GM13977 (cell line): ENCODE results near the gene LRRN1.
"Not testable (repeated sequence)": the region's sequence is repeated elsewhere in the genome, so short reads cannot be mapped to it uniquely, and the experiment has no call there.

Experiments used
- DNase-seq: peaks from one replicate; pipeline ENCODE4 v3.0.0; 2012; ENCODE audit warnings: low spot score
- CTCF ChIP-seq: IDR thresholded peaks from 2 replicates; pipeline ENCODE4 v1.5.1; 2012; ENCODE audit warnings: mild to moderate bottlenecking, control low read depth; ENCODE audit not compliant: insufficient read depth; ENCODE audit errors: extremely low read depth, missing control alignments
- in situ Hi-C: fragments of 300-500 bp; cut with MboI; formaldehyde crosslinking; loops from one replicate; pipeline ENCODE4 v1.12.0; 2022; ENCODE audit warnings: low sequenced_read_pairs, low pct_unique_long_range_greater_than_20kb, mixed read lengths, inconsistent platforms; ENCODE audit not compliant: unreplicated experiment

The LRRN1 gene

GRCh38 chr3:3855056-3855455 is 55.8 kb downstream of the LRRN1 start:
- DNase-seq: no peak
- no peak for TF ChIP-seq CTCF
- in situ Hi-C loops: no loop called here

DNA sequence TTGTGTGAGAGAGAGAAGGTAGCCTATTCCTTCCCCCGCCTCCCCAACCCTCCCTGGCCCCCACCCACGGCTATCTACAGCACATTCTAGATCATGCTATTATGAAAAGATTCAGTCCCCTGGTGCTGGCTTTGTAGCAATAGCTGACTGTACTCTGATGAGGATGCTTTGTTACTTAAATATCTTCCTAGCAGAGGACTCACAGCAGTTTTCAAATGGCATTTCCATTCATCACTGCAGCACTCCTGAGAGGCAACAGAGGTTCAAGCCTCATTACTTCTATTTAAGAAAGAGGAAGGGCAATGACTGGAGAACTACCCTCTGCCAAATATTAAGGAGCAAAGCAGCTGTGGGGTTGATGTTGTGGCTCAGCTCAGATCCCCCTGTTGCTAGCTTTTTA is 61.0 kb downstream of the LRRN1 start:
- in situ Hi-C loops: no loop called here
- DNase-seq: no peak
- no peak for TF ChIP-seq CTCF

GRCh38 chr3:3862534-3862933 is 63.3 kb downstream of the LRRN1 start:
- no peak for TF ChIP-seq CTCF
- no peak for DNase-seq
- in situ Hi-C loops: no loop called here

- in situ Hi-C loops: no loop called here
- no peak for DNase-seq
- no peak for TF ChIP-seq CTCF
Measured at GRCh38 chr3:3875491-3875890, 76.3 kb downstream of the LRRN1 start.

- no peak for TF ChIP-seq CTCF
- in situ Hi-C loops: no loop called here
- DNase-seq: no peak
Measured at GRCh38 chr3:3881050-3881449, 81.8 kb downstream of the LRRN1 start.

- DNase-seq, in situ Hi-C loops: not testable (repeated sequence)
Measured at GRCh38 chr3:3887311-3887710, 88.1 kb downstream of the LRRN1 start.

DNA sequence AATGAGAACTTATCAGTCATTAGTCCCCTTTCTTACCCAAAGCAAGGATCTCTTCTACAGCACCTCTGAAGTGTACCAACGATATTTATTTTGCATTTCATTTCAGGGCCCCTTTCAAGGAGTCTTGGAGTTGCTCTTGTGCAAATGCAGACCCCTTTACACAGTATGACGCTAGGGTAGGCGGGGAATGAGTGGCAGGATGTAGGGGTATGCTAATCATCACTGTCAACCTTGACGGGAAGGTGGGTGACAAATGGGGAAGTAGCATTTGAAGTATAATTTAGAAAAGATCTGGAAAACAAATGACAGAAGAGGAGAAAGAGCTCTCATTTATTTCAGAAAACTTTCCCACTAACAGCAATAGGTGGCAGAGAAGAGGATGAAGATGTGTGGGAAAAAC is 94.4 kb downstream of the LRRN1 start:
- in situ Hi-C loops: no loop called here
- no peak for TF ChIP-seq CTCF
- no peak for DNase-seq
